ENCODE results near the gene NRAP. TPM values are rescaled to one million over a fixed set of nuclear protein-coding genes. Genes with fewer than 3 reads are reported as not detected.

The NRAP gene
- total RNA-seq, 1 donor from 2014 or later, result not detected

DNA sequence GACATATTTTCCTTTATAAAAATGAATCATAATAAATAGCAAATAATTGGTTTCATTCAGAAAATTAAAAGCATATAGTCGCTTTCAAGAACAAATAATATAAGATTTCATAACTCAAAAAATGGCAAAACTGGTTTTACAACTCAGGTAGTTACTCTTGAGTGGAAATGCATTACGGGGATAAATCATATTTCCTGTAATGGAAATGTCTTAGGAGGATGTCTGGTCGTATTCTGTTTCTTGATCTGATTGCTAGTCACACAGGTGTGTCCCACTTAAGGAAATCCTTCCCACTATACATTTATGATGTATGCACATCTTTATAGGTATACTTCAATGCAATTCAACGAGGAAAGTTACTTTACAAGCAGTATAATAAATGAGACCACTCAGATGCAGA lies 20.7 kb downstream of the NRAP start:
- no peaks in the 10 kb centered on the region for H3K36me3 Mint-ChIP-seq (ENCODE audit: insufficient read depth)
- no peak for DNase-seq (ENCODE audit: low spot score, unreplicated experiment)
- H3K27me3 Mint-ChIP-seq, result no peaks in the 10 kb centered on the region

GRCh38 chr10:113641702-113642101 lies 22.1 kb downstream of the NRAP start:
- no peaks in the 10 kb centered on the region for H3K9me3 Mint-ChIP-seq (ENCODE audit: low read depth)
- no peak overlapping the region for H3K4me3 Mint-ChIP-seq (ENCODE audit: low read depth)
- no peaks in the 10 kb centered on the region for H3K36me3 Mint-ChIP-seq (ENCODE audit: insufficient read depth)
- H3K27ac Mint-ChIP-seq, result no peak overlapping the region
- H3K27me3 Mint-ChIP-seq, result no peaks in the 10 kb centered on the region
- peaks cover 11% of the 10 kb centered on the region for H3K4me1 Mint-ChIP-seq (ENCODE audit: low read depth)
- TF ChIP-seq, protein P1, sequence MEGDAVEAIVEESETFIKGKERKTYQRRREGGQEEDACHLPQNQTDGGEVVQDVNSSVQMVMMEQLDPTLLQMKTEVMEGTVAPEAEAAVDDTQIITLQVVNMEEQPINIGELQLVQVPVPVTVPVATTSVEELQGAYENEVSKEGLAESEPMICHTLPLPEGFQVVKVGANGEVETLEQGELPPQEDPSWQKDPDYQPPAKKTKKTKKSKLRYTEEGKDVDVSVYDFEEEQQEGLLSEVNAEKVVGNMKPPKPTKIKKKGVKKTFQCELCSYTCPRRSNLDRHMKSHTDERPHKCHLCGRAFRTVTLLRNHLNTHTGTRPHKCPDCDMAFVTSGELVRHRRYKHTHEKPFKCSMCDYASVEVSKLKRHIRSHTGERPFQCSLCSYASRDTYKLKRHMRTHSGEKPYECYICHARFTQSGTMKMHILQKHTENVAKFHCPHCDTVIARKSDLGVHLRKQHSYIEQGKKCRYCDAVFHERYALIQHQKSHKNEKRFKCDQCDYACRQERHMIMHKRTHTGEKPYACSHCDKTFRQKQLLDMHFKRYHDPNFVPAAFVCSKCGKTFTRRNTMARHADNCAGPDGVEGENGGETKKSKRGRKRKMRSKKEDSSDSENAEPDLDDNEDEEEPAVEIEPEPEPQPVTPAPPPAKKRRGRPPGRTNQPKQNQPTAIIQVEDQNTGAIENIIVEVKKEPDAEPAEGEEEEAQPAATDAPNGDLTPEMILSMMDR (IDR thresholded peaks at IDR 0.05; ENCODE audit: unreplicated experiment), result no peak
- no peak for DNase-seq (ENCODE audit: low spot score, unreplicated experiment)

More for the DNA sequence above, 20.7 kb downstream of the NRAP start:
- TF ChIP-seq, protein P1 (IDR thresholded peaks at IDR 0.05; ENCODE audit: unreplicated experiment), result no peak
- Mint-ChIP-seq H3K27ac (no peak overlapping the region), H3K4me3 (ENCODE audit: low read depth) (no peak overlapping the region), H3K4me1 (ENCODE audit: low read depth) (peaks cover 11% of the 10 kb centered on the region), H3K9me3 (ENCODE audit: low read depth) (no peaks in the 10 kb centered on the region)

DNA sequence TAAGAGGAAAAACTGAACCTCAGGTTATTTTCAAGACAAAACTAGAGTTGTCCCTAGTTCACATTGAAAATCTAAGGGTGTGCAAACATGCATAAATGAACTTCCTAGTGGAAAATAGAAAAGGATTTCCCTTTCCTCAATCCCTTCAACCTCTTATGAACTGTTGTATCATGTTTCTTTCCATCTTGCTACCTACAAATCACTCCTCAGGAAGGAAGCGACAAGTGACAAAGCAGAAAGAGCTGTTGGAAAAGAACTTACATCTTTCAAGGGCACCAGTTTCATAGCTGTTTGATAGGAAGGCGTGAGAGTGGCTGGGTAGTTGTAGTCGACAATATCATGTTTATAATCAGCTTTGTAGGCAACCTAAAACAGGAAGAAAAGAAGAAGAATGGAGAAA lies 23.9 kb downstream of the NRAP start:
- TF ChIP-seq, protein P1 (IDR thresholded peaks at IDR 0.05; ENCODE audit: unreplicated experiment), result no peak
- Mint-ChIP-seq H3K4me1 (ENCODE audit: low read depth) (peaks cover 11% of the 10 kb centered on the region), H3K9me3 (ENCODE audit: low read depth) (peaks cover 2% of the 10 kb centered on the region), H3K27ac (no peak overlapping the region), H3K27me3 (peaks cover 6% of the 10 kb centered on the region), H3K36me3 (ENCODE audit: insufficient read depth) (no peaks in the 10 kb centered on the region), H3K4me3 (ENCODE audit: low read depth) (no peak overlapping the region)
- no peak for DNase-seq (ENCODE audit: low spot score, unreplicated experiment)

DNA sequence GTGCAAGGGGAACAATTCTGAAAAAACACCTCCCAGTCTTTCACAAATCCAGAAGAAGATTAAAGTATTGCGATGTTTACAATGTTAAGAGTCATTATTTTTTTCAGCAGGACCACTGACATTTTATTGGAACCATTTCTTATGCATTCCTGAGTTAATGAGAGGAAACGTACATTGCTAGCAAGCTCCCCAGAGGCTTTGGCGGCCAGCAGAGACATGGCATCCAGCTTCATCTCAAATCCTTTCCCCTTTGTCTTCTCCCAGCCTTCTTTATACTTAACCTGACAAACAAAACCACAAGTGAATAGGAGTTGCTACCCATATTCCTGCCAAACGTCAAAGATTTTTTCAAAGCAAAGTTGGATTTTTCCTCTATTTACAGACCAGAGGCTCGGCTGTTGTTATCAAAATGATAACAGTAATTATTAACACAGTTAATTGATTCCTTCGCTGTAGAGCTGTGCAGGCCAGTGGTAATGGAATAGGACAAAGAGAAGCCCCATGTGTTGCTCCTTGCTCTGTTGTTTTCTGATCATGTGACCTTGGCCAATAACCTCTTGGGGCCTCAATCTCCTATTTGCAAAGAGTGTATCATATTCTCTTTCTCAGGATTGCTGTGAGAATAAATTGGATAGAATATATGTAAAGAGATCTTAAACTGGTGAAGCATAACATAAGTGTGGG lies 32.0 kb downstream of the NRAP start:
- no peak for DNase-seq (ENCODE audit: low spot score, unreplicated experiment)
- Mint-ChIP-seq H3K9me3 (ENCODE audit: low read depth) (peaks cover 8% of the 10 kb centered on the region), H3K27me3 (peaks cover 15% of the 10 kb centered on the region), H3K27ac (peak overlapping the region; percentile 76), H3K36me3 (ENCODE audit: insufficient read depth) (no peaks in the 10 kb centered on the region), H3K4me1 (ENCODE audit: low read depth) (peaks cover 24% of the 10 kb centered on the region), H3K4me3 (ENCODE audit: low read depth) (peak overlapping the region; percentile 8)
- TF ChIP-seq, protein P1 (IDR thresholded peaks at IDR 0.05; ENCODE audit: unreplicated experiment), result no peak

DNA sequence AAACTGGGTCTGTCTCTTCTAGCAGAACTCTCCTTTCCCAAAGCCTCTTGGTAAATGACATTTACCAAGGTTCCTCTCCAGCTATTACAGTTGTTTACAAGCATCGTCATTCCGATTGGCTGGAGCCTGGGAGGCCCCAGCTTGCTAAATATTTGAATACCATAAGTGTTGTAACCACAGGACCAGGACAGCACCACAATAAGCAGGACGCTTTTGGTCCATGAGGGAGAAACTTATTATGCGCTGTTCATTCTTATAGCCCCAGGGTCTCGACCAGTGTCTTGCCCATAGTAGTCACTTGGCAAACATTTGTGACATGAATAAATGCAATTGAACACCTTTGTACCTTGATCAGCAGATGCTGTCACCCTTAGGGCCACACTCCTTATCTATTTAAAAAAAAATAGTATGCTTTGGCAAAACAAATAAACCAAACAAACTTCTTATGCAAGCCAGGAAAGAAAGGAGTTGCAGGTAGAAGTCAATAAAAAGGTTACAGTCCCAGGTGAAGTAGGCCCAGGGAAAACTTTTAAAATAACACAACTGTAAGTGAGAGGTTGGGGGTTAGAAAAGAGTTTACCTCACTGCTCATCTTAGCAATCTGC lies 32.8 kb downstream of the NRAP start:
- H3K27me3 Mint-ChIP-seq, result peaks cover 17% of the 10 kb centered on the region
- H3K9me3 Mint-ChIP-seq (ENCODE audit: low read depth), result peaks cover 8% of the 10 kb centered on the region
- TF ChIP-seq, protein P1 (IDR thresholded peaks at IDR 0.05; ENCODE audit: unreplicated experiment), result no peak
- no peak for DNase-seq (ENCODE audit: low spot score, unreplicated experiment)
- peaks cover 24% of the 10 kb centered on the region for H3K4me1 Mint-ChIP-seq (ENCODE audit: low read depth)
- H3K27ac Mint-ChIP-seq, result peak overlapping the region; percentile 76
- no peak overlapping the region for H3K4me3 Mint-ChIP-seq (ENCODE audit: low read depth)
- no peaks in the 10 kb centered on the region for H3K36me3 Mint-ChIP-seq (ENCODE audit: insufficient read depth)

Data from progenitor cell of endocrine pancreas (in vitro differentiated cells).